Aorta (tissue), 5 donors: ENCODE results near the gene RNU6-1. TPM values are rescaled to one million over a fixed set of nuclear protein-coding genes. Genes with fewer than 3 reads are reported as not detected.

Experiments used
- ATAC-seq: fragments of 200-7000 bp; cut with Tn5 transposase; one replicate; pipeline ENCODE4 v1.9.1; 2022; ENCODE audit warnings: moderate library complexity; ENCODE audit not compliant: low FRiP score
- DNase-seq, 2 donors: peaks; one replicate each; pipeline ENCODE4 v3.0.0-alpha.2; 2020
- H3K27ac ChIP-seq, 2 donors: one replicate each; pipeline ENCODE4 v1.5.1; 2013; ENCODE audit warnings: low read length in 2 of 2, mild to moderate bottlenecking in 2 of 2, moderate library complexity in 2 of 2, control low read depth in 1 of 2, inconsistent platforms in 1 of 2, low read depth in 1 of 2
- H3K27me3 ChIP-seq, 2 donors: one replicate each; pipeline ENCODE4 v1.6.1; 2013; ENCODE audit warnings: control low read depth in 1 of 2, low read length in 1 of 2, mild to moderate bottlenecking in 1 of 2, moderate library complexity in 1 of 2; ENCODE audit not compliant: insufficient read depth in 2 of 2, control insufficient read depth in 1 of 2
- H3K36me3 ChIP-seq, 2 donors: one replicate each; pipeline ENCODE4 v1.6.1; 2013; ENCODE audit warnings: control low read depth in 1 of 2, low read length in 1 of 2, mild to moderate bottlenecking in 1 of 2; ENCODE audit not compliant: insufficient read depth in 2 of 2, control insufficient read depth in 1 of 2
- H3K4me1 ChIP-seq, 2 donors: one replicate each; pipeline ENCODE4 v1.6.1; 2013; ENCODE audit warnings: low read length in 2 of 2, control low read depth in 1 of 2, mild to moderate bottlenecking in 1 of 2, moderate library complexity in 1 of 2; ENCODE audit not compliant: insufficient read depth in 2 of 2, control insufficient read depth in 1 of 2
- H3K4me3 ChIP-seq, 2 donors: one replicate each; pipeline ENCODE4 v1.5.1; 2013; ENCODE audit warnings: low read length in 2 of 2, control low read depth in 1 of 2, mild to moderate bottlenecking in 1 of 2
- H3K9me3 ChIP-seq: one replicate; pipeline ENCODE4 v1.6.1; 2013; ENCODE audit warnings: mild to moderate bottlenecking, low read length; ENCODE audit not compliant: control insufficient read depth
- WGBS, 2 donors: extraction: QIAGEN DNeasy Blood & Tissue Kit; methylation state at CpG; one replicate each; pipeline ENCODE4 v1.1.7; 2013; 5-methylcytosine and 5-hydroxymethylcytosine counted together
- intact Hi-C, 2 donors: fragments of 100-400 bp; cut with DNase I; formaldehyde crosslinking; loops; one replicate each; pipeline versions ENCODE4 v1.14.2 to v1.15.0; 2022
- polyA plus RNA-seq, 2 donors: library from polyadenylated mRNA; stranded (reverse); fragments of 200-250 nt; gene quantifications; one replicate each; pipeline ENCODE4 v1.2.3, GENCODE V29; 2013
- total RNA-seq, 2 donors: library from RNA; stranded (reverse); fragmentation: NEBNext Ultra II Directional; extraction: Animal tissue kit (Norgen Biotek cat#: 25700); gene quantifications; one replicate each; pipeline ENCODE4 v1.2.1, GENCODE V29; 2021
- donor health status: healthy with polysubstance abuse.
- donor health status: Bipolar disorder and iron deficiency.
- donor health status: DM: no; HTN: no; CAD: no.
- donor health status: DM: no; HTN: no; CAD: no.
- donor health status: DM: yes; HTN: yes; CAD: no.

RNU6-1 gene
- total and polyA plus RNA-seq, 4 donors, result not detected

DNA sequence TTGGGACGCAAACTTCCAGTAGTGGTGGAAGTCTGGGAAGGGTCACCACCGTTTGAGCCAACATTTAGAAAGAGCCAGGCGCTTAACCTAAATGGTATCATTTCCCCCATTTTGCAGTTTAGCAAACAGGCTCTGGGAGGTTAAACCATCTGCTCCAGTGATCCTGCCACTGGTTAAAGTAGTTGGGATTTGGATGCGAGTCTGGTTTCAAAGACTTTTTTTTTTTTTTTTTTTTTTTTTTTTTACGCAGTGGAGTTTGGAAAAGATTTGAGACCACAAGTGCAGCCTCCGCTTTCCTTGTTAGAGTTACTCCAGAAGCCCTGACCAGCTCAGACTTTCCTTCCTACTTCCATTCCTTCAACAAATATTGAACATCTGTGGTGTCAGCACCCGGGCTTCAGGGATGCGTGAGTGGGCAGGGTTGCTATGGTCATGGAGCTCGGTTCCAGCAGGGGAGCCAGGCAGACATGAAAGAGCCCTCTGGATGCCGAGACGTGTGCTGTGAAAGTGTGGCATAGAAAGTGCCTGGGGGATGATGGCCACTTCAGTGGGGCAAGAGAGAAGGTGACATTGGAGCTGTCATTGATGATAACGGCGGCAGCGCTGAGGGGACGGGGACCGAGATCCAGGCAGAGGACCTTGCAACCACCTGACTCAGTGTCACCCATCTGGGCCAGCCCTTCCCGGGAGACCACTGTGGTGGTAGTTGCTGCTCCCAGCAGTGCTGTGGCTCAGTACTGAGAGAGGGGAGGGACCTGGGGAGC lies 1.1 kb upstream of the RNU6-1 start:
- ATAC-seq (peak; percentile 37), DNase-seq (peak in 1 of 2 donors; percentile 81)
- Histone ChIP-seq H3K4me3 (peak overlapping the region; percentile 53 to 96), H3K27me3 (no peaks in the 10 kb centered on the region), H3K4me1 (no peaks in the 10 kb centered on the region), H3K9me3 (no peaks in the 10 kb centered on the region), H3K36me3 (no peaks in the 10 kb centered on the region), H3K27ac (peak overlapping the region; percentile 17 to 98)
- WGBS, 2 donors, result 1% methylated on average over 17 of the region's 17 CpGs
- intact Hi-C loops, result loop anchor here in 1 of 2 donors (1.0 kb wide), 1 partner anchor 213 kb away; the partner anchor contains the start of gene PIAS1

DNA sequence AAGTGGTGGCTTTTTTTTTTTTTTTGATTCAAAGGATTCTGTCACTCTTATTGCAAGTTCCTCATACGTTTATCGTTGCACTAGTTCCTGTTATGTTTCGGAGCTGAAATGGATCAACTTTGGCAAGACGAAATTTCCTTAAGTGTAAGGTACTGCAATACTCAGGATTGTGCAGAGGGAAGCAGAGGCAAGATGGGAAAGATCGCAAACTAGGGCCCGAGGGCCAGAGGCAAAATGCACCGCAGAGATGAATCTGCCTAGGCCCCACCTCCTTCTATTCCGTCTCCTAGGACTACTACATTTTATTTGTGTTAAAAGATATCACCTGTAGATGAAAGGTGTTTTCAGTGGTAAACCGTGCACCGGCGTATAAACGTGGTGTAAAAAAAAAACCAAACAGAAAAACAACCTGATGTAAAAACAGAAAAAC lies 331 bp downstream of the RNU6-1 start:
- no peaks in the 10 kb centered on the region for H3K4me1 ChIP-seq
- H3K27ac ChIP-seq, result peak overlapping the region in 1 of 2 donors; percentile 50
- no peaks in the 10 kb centered on the region for H3K9me3 ChIP-seq
- intact Hi-C loops, result loop anchor here (10.0 kb wide), 2 partner anchors 295 to 315 kb away; partner anchors contain the start of genes C15orf61 (in 1 of the 2) and MAP2K5 (in 1 of the 2)
- ATAC-seq, result peak; percentile 13
- no peak overlapping the region for H3K4me3 ChIP-seq
- no peaks in the 10 kb centered on the region for H3K36me3 ChIP-seq
- DNase-seq, result peak in 1 of 2 donors; percentile 39
- H3K27me3 ChIP-seq, result no peaks in the 10 kb centered on the region
- WGBS, 2 donors, result 0% methylated on average over 12 of the region's 12 CpGs

DNA sequence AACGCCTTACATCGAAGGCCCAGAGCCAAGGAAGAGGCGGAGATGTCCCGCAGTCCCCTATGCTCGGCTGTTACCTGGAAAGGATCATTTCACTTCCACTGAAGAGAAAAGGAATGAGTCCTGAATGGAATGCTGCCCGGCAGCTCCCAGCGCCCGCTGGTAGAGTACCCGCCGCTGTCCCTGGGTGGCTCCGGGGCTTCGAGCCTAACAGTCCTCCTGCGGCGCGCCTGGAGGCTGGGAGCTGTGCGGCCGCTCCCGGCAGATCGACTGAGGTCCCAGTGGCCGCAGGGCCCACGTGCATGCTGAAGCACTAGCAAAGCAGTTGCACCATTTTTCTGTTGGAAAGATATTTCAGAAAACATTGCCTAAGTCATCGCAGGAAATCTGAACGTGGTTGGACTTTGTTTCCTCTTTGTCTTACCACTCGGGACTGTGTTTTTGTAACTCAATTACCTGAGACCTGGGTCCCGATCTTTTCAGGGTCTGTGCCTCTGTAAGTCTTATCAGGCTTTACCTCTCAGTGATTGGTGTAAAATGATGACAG lies 984 bp downstream of the RNU6-1 start:
- Histone ChIP-seq H3K9me3 (no peaks in the 10 kb centered on the region), H3K36me3 (no peaks in the 10 kb centered on the region), H3K27me3 (no peaks in the 10 kb centered on the region), H3K27ac (peak overlapping the region in 1 of 2 donors; percentile 9), H3K4me3 (no peak overlapping the region), H3K4me1 (no peaks in the 10 kb centered on the region)
- intact Hi-C loops, result loop anchor here (10.0 kb wide), 2 partner anchors 294 to 314 kb away; partner anchors contain the start of genes C15orf61 (in 1 of the 2) and MAP2K5 (in 1 of the 2)
- DNase-seq (peak; percentile 80 to 90), ATAC-seq (peak; percentile 69)
- 5 to 6% methylated on average over 25 of the region's 25 CpGs for WGBS, 2 donors

DNA sequence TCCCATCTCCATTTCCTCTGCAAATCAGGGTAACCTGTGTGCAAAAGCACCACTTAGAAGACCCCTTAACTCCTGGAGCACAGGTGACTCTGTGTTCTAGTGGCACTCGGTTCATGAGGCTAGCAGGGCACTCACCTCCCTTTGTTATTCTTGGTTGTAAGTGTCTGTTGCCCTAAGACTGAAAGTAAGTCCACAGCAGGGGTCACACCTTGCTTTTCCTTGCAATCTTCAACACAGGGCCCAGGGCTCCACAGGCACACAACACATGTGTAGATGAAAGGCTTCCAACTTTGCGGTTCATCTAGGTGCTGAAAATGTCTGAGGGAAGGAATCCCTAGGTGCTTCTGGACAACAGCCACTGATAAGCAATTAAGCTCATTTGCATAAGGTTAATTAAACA lies 2.9 kb downstream of the RNU6-1 start:
- H3K4me1 ChIP-seq, result no peaks in the 10 kb centered on the region
- ATAC-seq, result no peak

DNA sequence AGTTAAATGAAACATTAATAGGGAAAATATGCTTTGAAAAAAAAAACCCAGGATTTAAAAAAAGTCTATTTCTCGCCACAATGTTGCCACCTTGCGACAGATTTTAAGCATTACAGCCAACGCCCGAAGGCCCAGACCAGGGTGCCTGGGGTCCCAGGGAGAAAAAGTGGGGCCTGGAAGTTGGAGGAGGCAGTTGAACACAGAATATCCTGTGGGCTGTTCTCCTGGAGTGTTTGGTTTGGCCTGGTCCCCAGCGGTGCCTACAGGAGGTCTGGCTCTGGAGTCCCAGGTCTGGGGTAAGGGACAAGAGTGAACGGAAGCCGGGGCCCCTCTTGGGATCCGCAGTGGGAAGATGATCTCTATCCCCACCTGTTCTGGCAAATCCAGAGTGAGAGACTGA lies 3.4 kb downstream of the RNU6-1 start:
- 35 to 36% methylated on average over 8 of the region's 8 CpGs for WGBS, 2 donors
- Histone ChIP-seq H3K27me3 (no peaks in the 10 kb centered on the region), H3K4me1 (no peaks in the 10 kb centered on the region), H3K4me3 (no peak overlapping the region), H3K36me3 (no peaks in the 10 kb centered on the region), H3K9me3 (no peaks in the 10 kb centered on the region), H3K27ac (no peak overlapping the region)
- intact Hi-C loops, result loop anchor here (10.0 kb wide), 2 partner anchors 292 to 312 kb away; partner anchors contain the start of genes C15orf61 (in 1 of the 2) and MAP2K5 (in 1 of the 2)
- ATAC-seq, result no peak
- DNase-seq, result no peak

More for the DNA sequence above, 2.9 kb downstream of the RNU6-1 start:
- H3K4me3 ChIP-seq, result no peak overlapping the region
- no peak for DNase-seq
- H3K27me3 ChIP-seq, result no peaks in the 10 kb centered on the region
- no peak overlapping the region for H3K27ac ChIP-seq
- intact Hi-C loops, result loop anchor here (10.0 kb wide), 2 partner anchors 292 to 312 kb away; partner anchors contain the start of genes C15orf61 (in 1 of the 2) and MAP2K5 (in 1 of the 2)
- no peaks in the 10 kb centered on the region for H3K9me3 ChIP-seq
- WGBS, 2 donors, result 79 to 84% methylated on average over 2 of the region's 2 CpGs
- H3K36me3 ChIP-seq, result no peaks in the 10 kb centered on the region

DNA sequence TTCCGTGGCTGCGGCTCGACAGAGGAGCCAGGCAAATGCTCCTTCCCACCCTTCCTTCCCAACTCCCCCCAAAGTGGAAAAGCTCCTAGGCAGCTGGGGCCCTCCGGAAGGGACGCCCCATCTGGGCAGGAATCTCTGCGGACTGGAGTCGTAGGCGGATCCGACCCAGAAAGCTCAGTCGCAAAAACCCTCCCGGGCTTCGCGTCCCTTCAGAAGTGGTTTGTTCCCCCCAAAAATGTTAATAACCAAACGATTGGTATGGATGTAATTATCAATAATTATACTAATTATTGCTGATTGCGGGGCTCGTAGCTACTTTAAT lies 3.8 kb downstream of the RNU6-1 start:
- Histone ChIP-seq H3K36me3 (no peaks in the 10 kb centered on the region), H3K4me1 (no peaks in the 10 kb centered on the region), H3K9me3 (no peaks in the 10 kb centered on the region), H3K27me3 (no peaks in the 10 kb centered on the region), H3K27ac (no peak overlapping the region), H3K4me3 (no peak overlapping the region)
- WGBS, 2 donors, result 5 to 6% methylated on average over 16 of the region's 16 CpGs
- ATAC-seq (no peak), DNase-seq (no peak)
- intact Hi-C loops, result loop anchor here (10.0 kb wide), 2 partner anchors 291 to 311 kb away; partner anchors contain the start of genes C15orf61 (in 1 of the 2) and MAP2K5 (in 1 of the 2)

DNA sequence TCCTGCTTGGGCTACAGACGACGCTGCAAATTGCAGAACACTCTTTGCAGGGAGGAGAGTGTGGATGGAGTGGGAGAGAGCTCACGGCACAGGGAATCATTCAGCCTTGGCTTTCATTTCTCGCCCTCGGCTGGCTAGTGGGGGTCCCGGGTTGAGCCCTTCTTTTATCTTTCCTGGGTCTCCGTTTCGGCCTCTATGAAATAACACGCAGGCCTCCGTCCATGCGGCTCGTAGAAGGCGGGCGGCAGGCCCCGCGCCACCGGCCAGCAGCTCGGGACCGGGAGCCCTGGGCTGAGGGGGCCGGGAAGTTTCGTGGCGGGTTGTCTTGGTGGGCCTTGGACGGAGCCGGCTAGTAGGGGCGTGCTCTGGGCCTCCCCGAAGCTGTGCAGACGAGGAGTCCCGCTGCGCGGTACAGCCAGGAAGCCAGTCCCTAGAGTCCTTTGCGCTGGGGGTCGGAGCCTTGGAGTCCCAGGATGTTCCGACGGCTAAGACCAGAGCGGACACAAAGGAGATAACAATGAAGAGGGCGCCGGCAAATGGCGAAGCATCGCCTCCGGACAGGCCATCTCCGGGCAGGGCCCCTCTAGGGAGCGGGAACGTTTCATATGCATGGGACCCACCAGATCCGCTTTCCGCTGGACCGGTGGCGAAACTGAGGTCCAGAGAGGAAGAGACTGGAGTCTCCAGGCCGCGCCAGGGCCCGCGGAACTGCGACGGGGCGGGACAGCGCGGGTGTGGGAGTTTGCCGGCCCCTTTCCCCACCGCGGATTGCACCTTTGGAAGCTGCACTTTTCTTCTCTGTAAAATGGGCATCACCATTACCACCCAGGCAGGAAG lies 4.3 kb downstream of the RNU6-1 start:
- no peaks in the 10 kb centered on the region for H3K36me3 ChIP-seq
- no peaks in the 10 kb centered on the region for H3K9me3 ChIP-seq
- no peak overlapping the region for H3K27ac ChIP-seq
- H3K27me3 ChIP-seq, result no peaks in the 10 kb centered on the region
- no peak overlapping the region for H3K4me3 ChIP-seq
- no peak for DNase-seq
- WGBS, 2 donors, result 4 to 5% methylated on average over 58 to 59 of the region's 59 CpGs
- no peak for ATAC-seq
- intact Hi-C loops, result loop anchor here (2.0 to 10.0 kb wide), 3 partner anchors 291 to 379 kb away; partner anchors contain the start of genes C15orf61 (in 1 of the 2) and MAP2K5 (in 1 of the 2)
- no peaks in the 10 kb centered on the region for H3K4me1 ChIP-seq

DNA sequence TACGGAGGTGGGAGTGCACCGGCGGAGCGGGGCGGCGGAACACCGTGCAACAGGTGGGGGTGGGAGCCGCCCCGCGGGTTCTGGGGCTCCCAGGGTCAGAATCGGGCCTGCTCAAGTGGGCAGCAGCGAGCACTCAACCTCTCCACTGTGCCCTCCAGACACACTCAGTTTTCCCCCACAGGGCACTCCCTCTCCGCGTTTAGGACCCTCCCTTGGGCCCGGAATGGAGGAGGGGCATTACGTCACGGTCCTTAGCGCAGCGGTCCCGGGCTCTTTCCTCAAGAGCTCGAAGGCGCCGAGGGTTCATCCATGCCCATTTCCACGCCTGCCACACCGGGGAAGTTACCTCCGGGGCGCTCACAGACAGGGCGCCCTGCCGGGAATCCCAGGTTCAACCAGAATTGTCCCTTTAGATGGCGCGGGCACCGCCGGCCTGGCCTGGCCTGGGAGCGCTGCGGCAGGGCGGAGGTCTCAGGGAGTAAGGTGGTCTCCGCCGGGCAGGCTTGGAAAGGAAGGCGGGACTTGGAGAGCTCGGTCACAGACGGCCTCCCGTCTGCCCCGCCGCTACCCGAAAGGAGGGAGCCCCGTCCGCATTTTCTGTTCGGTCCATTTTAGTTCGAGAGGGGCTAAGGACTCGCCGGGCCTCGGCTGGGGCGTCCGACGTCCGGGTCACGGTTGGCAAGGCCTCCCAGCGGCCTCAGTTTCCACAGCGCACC lies 5.1 kb downstream of the RNU6-1 start:
- no peaks in the 10 kb centered on the region for H3K4me1 ChIP-seq
- WGBS, 2 donors, result 1 to 2% methylated on average over 53 to 59 of the region's 59 CpGs
- no peak for ATAC-seq
- H3K27me3 ChIP-seq, result no peaks in the 10 kb centered on the region
- DNase-seq, result no peak
- intact Hi-C loops, result loop anchor here (2.0 to 10.0 kb wide), 4 partner anchors 290 to 378 kb away; partner anchors contain the start of genes C15orf61 (in 1 of the 2) and MAP2K5 (in 1 of the 2)
- no peaks in the 10 kb centered on the region for H3K36me3 ChIP-seq
- H3K9me3 ChIP-seq, result no peaks in the 10 kb centered on the region
- H3K4me3 ChIP-seq, result no peak overlapping the region
- no peak overlapping the region for H3K27ac ChIP-seq
